Activated CD4-positive, alpha-beta T cell treated with anti-CD3 and anti-CD28 coated beads, Interleukin-2, amount 50 U/mL, for 4 hours (primary cell): Measurements from ENCODE around the gene TESK2.
A peak's percentile ranks its signal among the peaks of the same experiment; 100 is the strongest.
"Not testable (repeated sequence)": the region's sequence is repeated elsewhere in the genome, so short reads cannot be mapped to it uniquely, and the experiment has no call there.

Source experiments
- DNase-seq, 2 experiments: peaks; one replicate each; pipeline ENCODE4 v3.0.0-alpha.2; 2020

The TESK2 gene

DNA sequence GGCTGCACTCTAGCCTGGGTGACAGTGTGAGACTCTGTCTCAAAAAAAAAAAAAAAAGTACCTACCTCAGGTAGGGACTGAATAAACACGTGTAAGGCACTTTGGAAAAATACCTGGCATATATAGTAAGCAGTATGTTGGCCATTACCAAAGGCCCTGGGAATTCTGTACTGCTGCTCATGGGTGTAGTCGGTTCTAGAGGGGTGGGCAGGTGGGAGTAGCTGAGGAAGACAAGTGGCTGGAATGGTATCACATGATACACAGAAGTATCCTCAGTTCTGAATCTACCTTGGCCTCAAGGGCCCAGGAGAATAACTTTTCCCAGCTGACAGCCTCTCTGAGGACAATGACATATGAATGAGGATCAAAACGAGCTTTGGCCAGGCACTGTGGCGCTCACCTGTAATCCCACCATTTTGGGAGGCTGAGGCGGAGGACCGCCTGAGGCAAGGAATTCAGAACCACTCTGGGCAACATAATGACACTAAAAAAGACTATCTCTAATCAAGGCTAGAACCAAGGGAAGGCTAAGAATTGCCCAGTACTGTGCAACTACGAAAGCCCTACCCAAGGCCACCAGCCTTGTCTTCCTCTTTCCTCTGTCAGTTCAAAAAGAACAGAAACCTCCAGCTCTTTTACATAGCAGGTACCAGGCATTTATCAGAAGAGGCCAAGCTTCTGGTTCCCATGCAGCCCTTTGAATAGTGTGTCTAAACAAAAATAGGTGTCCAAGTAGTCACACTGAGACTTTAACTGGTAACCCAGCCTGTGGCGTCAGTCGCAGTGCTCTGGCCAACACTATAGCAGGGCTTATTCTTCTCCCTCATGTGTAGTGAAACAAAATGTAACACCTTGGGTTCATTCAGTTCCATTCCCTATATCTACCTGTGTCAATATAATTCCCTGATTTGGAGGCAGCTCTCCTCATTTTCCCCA lies 19.3 kb upstream of the TESK2 start:
- DNase-seq, result no peak

DNA sequence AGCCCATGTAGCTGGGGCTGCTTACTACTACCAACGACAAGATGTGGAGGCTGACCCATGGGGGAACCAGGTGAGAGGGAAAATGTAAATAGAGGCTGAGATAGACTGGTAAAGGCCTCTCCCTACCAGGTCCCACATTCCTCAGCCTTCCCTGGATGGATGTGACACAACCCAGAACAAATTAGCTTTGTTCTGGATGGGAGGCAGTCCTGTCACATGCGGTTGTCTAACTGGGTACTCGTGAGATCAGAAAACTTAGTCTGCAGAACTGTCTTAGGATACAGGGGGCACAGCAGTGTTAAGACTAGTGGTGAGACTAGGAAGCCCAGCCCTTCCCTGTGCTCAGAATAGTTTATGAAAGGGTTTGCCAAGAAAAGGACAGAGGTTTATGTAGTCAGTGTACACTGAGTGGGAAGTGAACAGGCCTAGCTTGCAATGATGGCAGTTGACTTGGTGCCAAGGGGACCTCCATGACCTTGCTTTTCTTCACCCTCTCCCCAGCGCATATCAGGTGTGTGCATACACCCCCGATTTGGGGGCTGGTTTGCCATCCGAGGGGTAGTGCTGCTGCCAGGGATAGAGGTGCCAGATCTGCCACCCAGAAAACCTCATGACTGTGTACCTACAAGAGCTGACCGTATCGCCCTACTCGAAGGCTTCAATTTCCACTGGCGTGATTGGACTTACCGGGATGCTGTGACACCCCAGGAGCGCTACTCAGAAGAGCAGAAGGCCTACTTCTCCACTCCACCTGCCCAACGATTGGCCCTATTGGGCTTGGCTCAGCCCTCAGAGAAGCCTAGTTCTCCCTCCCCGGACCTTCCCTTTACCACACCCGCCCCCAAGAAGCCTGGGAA lies 17.6 kb upstream of the TESK2 start:
- DNase-seq, result no peak

DNA sequence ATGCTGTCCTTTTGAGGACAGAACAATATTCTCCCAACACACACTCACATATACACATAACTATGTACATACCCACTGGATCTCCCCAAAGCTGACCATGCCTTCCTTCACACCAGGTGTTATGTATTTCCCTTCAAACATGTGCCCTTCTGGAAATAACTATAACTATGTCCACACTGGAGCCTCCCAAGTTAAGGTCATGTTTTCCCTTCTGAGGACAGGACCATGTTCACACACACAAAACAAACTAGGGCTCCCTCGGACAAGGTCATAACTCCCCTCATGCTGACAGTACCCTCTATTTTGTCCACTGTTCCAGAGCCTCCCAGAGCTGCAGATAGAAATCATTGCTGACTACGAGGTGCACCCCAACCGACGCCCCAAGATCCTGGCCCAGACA lies 16.9 kb upstream of the TESK2 start:
- no peak for DNase-seq

- no peak for DNase-seq
Observed at GRCh38 chr1:45507195-45507594, 16.2 kb upstream of the TESK2 start.

DNA sequence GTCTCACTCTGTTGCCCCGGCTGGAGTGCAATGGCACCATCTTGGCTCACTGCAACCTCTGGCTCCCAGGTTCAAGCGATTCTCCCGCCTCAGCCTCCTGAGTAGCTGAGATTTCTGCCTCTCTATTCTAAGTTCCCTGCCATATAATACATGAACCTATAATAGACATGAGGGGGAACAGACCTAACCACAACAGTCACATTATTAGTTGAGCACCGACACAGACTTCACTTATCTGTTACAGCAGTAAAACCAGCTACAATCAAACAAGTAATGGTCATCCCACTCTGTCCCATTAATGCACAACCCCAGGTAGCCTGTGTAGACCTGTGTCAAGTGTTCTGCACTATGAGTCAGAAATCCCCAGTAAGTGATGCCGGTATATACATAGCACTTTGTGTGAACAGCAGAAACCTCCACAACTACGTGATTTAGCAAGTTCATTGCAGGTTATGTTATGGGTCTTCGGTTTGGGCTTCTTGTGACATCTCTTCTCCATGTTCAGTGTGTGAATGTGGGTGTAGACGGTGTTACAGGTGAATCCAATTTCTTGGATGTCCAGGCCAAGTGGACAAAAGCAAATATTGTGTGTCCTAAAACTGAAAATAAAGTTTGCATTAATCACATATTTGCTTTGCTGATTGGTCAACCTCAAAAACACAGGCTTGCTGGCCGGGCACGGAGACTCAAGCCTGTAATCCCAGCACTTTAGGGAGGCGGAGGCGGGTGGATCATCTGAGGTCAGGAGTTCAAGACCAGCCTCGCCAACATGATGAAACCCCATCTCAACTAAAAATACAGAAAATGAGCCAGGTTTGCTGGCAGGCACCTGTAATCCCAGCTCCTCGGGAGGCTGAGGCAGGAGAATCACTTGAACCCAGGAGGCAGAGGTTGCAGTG lies 12.7 kb upstream of the TESK2 start:
- DNase-seq, result no peak

DNA sequence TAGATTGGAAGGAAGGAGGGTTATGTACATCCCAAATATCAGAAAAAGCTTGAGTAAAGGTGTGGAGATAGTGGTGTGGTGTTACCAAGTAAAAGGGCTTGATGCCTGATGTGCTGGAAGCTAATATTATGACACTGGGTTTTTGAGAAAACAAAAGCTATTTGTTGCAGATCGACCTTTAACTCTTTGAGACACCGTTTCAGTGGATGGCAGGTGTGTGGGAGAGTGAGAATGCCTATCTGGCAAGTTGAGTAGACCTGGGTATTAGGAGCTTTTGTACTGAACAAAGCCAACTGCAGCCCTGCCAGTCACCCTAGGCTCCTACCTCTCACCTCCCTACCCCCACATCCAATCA lies 10.5 kb upstream of the TESK2 start:
- DNase-seq, result no peak

DNA sequence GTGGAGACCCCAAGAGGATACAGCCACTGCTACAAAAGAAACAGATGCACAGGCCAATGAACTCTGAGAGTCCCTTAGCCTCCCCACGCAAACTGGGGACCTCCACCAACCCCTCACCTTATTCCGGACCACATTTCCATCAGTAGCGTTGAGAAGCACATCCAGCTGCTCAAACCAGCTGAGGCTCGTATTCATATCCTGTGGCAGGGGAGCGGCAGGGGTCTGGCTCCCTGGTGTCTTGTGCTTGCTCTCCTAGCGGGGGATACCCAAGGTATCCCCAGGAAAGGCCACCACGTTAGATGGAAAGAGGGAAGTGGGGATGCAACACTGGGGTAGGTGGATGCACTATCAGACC lies 8.4 kb upstream of the TESK2 start:
- DNase-seq, result no peak

- no peak for DNase-seq
Observed at GRCh38 chr1:45498279-45498678, 7.3 kb upstream of the TESK2 start.

DNA sequence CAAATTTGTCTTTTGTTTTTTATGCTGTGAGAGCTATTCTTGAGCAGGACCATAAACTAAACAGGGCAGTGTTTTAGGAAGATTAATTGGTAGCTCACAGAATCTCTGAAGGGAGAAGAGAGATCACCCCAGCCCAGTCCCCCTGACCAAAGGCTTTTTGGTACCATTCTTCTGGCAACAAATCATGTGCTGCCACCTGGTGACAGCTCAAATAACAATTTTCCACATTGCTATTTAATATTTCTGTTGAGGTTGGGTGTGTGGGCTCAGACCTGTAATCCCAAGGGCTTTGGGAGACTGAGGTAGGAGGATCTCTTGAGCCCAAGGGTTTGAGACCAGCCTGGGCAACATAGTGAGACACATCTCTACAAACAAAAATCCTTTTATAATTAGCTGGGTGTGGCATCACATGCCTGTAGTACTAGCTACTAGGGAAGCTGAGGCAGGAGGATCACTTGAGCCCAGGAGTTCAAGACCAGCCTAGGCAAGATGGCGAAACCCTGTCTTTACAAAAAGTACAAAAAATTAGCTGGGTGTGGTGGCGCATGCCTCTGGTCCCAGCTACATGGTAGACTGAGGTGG lies 2.2 kb upstream of the TESK2 start:
- peak; percentile 33 to 43 for DNase-seq

GRCh38 chr1:45492691-45493090 lies 1.7 kb upstream of the TESK2 start:
- no peak for DNase-seq

- no peak for DNase-seq
Observed at GRCh38 chr1:45491487-45492260, 711 bp upstream of the TESK2 start.

- DNase-seq, result no peak
Observed at GRCh38 chr1:45490121-45490625, 790 bp downstream of the TESK2 start.

DNA sequence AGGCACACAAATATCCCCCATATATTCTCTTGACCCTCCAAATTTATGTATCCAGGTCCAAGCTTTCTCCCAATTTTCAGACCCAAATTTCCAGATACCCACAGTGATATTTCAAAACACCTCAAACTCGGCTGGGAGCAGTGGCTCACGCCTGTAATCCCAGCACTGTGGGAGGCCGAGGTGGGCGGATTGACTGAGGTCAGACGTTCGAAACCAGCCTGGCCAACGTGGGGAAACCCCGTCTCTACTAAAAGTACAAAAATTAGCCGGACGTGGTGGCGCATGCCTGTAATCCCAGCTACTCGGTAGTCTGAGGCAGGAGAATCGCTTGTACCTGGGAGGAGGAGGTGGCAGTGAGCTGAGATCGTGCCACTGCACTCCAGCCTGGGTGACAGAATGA lies 1.6 kb downstream of the TESK2 start:
- peak; percentile 23 to 33 for DNase-seq

- DNase-seq, result no peak
Observed at GRCh38 chr1:45488666-45489377, 2.1 kb downstream of the TESK2 start.

GRCh38 chr1:45485949-45486348 lies 5.0 kb downstream of the TESK2 start:
- no peak for DNase-seq

DNA sequence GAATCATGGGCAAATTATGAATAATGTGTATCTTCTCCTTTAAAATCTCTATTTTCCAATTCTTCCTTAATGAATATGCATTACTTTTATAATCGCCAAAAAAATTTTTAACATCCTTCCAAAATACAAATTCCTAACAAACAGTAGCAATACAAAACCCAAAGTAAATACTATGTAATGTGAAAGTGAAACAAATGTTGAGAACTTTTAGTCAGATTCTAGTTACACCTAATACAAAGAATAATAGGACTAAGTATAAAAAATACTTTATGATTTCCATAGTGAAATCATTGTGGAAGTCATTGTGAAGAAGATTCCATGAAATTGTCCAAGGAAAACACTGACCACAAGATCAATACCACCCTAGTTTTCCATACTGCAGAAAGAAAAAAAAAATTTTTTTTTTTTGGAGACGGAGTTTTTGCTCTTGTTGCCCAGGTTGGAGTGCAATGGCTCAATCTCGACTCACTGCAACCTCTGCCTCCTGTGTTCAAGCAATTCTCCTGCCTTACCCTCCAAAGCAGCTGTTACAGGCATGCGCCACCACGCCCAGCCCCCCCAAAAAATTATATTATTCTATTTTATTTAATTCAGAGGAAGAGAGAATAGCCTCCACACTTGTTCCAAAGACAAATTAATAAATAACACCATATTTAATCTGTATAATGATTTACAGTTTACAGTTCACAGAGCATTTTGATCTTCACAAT lies 11.8 kb downstream of the TESK2 start:
- DNase-seq, result no peak

- DNase-seq, result no peak
Observed at GRCh38 chr1:45478121-45478814, 12.7 kb downstream of the TESK2 start.

GRCh38 chr1:45477646-45478045 lies 13.3 kb downstream of the TESK2 start:
- DNase-seq, result no peak

- DNase-seq, result not testable (repeated sequence)
Observed at GRCh38 chr1:45474194-45474593, 16.8 kb downstream of the TESK2 start.

DNA sequence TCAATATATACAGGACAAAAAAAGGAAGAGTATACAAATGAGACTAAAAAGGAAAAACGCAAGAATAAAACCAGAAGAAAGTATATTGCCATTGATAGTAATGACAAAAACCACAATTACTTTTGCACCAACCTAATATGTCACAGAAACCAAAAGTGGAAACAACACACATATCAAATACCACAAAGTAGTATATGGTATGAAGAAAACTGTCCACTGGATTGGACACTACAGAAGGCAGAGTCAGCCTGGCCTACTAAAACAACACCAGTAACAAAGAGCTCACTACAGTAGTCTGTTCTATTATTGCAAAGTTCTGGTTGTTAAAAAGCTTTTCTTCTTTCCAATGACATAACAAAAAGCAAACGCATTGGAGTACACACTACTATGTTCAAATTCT lies 17.7 kb downstream of the TESK2 start:
- no peak for DNase-seq
